ENCODE measurements around the gene MED6. TPM values are rescaled to one million over a fixed set of nuclear protein-coding genes. Genes with fewer than 3 reads are reported as not detected.

The MED6 gene
- total and polyA plus RNA-seq, 2 experiments from 2014 or later = 49.2 to 49.6 TPM

GRCh38 chr14:70649803-70650202 lies 49.3 kb upstream of the MED6 start (continued):
- TF ChIP-seq CTCF (conservative IDR thresholded peaks at IDR 0.05; ENCODE audit: low read depth in 2 of 2) = no peak
- no peak for TF ChIP-seq CREB1 (CRISPR knock-in tag; IDR thresholded peaks at IDR 0.05; ENCODE audit: low read depth)
- no peak for TF ChIP-seq REST (IDR thresholded peaks at IDR 0.05; ENCODE audit: unreplicated experiment)
- TF ChIP-seq STAT1 (IDR thresholded peaks at IDR 0.05; ENCODE audit: unreplicated experiment) = no peak
- TF ChIP-seq JUNB (IDR thresholded peaks at IDR 0.05; ENCODE audit: unreplicated experiment) = no peak
- no peak for TF ChIP-seq POLR2AphosphoS5 (IDR thresholded peaks at IDR 0.05; ENCODE audit: low read depth)
- no peak for TF ChIP-seq ETS1 (IDR thresholded peaks at IDR 0.05)

GRCh38 chr14:70648346-70648745 lies 47.9 kb upstream of the MED6 start:
- peaks cover 9% of the 10 kb centered on the region for H3K36me3 ChIP-seq (ENCODE audit: insufficient read depth)
- Mint-ChIP-seq H3K4me3 (no peak overlapping the region), H3K4me1 (peaks cover 88% of the 10 kb centered on the region), H3K9me3 (no peaks in the 10 kb centered on the region), H3K36me3 (ENCODE audit: low read depth) (peaks cover 80% of the 10 kb centered on the region), H3K27ac (peak overlapping the region; percentile 26), H3K27me3 (ENCODE audit: insufficient read depth, low read depth, poor library complexity) (peaks cover 13% of the 10 kb centered on the region)
- H3K79me2 ChIP-seq (replicated peaks; ENCODE audit: insufficient read depth) = peaks cover 100% of the 10 kb centered on the region
- peaks cover 76% of the 10 kb centered on the region for H3K4me1 ChIP-seq (ENCODE audit: insufficient read depth)
- H3K4me3 ChIP-seq = peak overlapping the region; percentile 11; the same call in 1 of the 2 replicates
- ATAC-seq = no peak
- H3K27me3 ChIP-seq (ENCODE audit: insufficient read depth) = no peaks in the 10 kb centered on the region
- peaks cover 19% of the 10 kb centered on the region for H3F3A ChIP-seq (replicated peaks; ENCODE audit: low read depth)
- peak overlapping the region; percentile 90; the same call in 1 of the 2 replicates for H3K4me2 ChIP-seq
- 0 out of 2 replicates have a peak overlapping the region, but pooled peaks have one; percentile 29 for H3K27ac ChIP-seq (ENCODE audit: low read depth)
- TF ChIP-seq STAT1 (IDR thresholded peaks at IDR 0.05; ENCODE audit: unreplicated experiment) (no peak), POLR2AphosphoS5 (IDR thresholded peaks at IDR 0.05; ENCODE audit: low read depth) (no peak), ZNF331 (CRISPR knock-in tag; IDR thresholded peaks at IDR 0.05; ENCODE audit: low read depth) (no peak), CREB1 (CRISPR knock-in tag; IDR thresholded peaks at IDR 0.05; ENCODE audit: low read depth) (no peak)
- no peak for DNase-seq (ENCODE audit: low spot score)
- peaks cover 8% of the 10 kb centered on the region; the same call in 1 of the 2 replicates for H3K9me2 ChIP-seq (ENCODE audit: insufficient read depth)
- H4K20me1 ChIP-seq (replicated peaks; ENCODE audit: insufficient read depth) = 0 out of 2 replicates have a peak, but pooled peaks cover 7% of the 10 kb centered on the region
- H2AFZ ChIP-seq = no peak overlapping the region

Measured in GM23338 (cell line).